ENCODE data around the gene PPIA.
"Not testable (repeated sequence)": the region's sequence is repeated elsewhere in the genome, so short reads cannot be mapped to it uniquely, and the experiment has no call there.

PPIA gene

GRCh38 chr7:44785218-44785617 lies 11.3 kb upstream of the PPIA start:
- not testable (repeated sequence) for H3K36me3 ChIP-seq (ENCODE audit: control insufficient read depth in 5 of 5, insufficient read depth in 5 of 5, low read length in 5 of 5); H3K4me1 ChIP-seq (ENCODE audit: control insufficient read depth in 5 of 5, insufficient read depth in 5 of 5, low read length in 5 of 5); H3K9ac ChIP-seq (ENCODE audit: low read length in 5 of 5); H3K27ac ChIP-seq (ENCODE audit: low read depth, low read length); H3K4me3 ChIP-seq (ENCODE audit: low read depth in 1 of 5, low read length in 5 of 5); H3K27me3 ChIP-seq (ENCODE audit: control insufficient read depth in 5 of 5, insufficient read depth in 4 of 5, low read length in 5 of 5)
- peaks cover 0 to 15% (median 6%) of the 10 kb centered on the region in 5 donors for H3K9me3 ChIP-seq (ENCODE audit: control insufficient read depth in 5 of 5, low read length in 5 of 5)

- H3K9ac ChIP-seq (ENCODE audit: low read length in 5 of 5) = no peak overlapping the region
- no peaks in the 10 kb centered on the region for H3K36me3 ChIP-seq (ENCODE audit: control insufficient read depth in 5 of 5, insufficient read depth in 5 of 5, low read length in 5 of 5)
- no peaks in the 10 kb centered on the region for H3K27me3 ChIP-seq (ENCODE audit: control insufficient read depth in 5 of 5, insufficient read depth in 4 of 5, low read length in 5 of 5)
- no peak overlapping the region for H3K4me3 ChIP-seq (ENCODE audit: low read depth in 1 of 5, low read length in 5 of 5)
- no peak overlapping the region for H3K27ac ChIP-seq (ENCODE audit: low read depth, low read length)
- H3K4me1 ChIP-seq (ENCODE audit: control insufficient read depth in 5 of 5, insufficient read depth in 5 of 5, low read length in 5 of 5) = peaks cover 0 to 8% (median 0%) of the 10 kb centered on the region in 5 donors
- H3K9me3 ChIP-seq (ENCODE audit: control insufficient read depth in 5 of 5, low read length in 5 of 5) = peaks cover 0 to 15% (median 6%) of the 10 kb centered on the region in 5 donors
Measured at GRCh38 chr7:44787041-44787440, 9.4 kb upstream of the PPIA start.

DNA sequence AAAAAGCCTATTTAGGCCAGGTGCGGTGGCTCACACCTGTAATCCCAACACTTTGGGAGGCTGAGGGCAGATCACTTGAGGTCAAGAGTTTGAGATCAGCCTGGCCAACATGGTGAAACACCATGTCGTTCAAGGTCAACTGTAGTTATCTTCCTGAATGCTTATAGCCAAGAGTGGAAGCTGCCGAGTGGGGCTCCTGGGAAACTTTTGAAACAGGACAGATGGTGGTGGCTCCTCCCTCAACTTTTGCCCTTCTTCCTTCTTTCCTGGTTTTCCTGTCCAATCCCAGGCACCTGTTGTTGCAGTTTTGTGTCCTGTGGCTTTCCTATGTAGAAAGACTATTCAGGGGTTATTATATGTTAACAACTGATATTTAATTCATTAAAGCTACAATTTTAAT lies 8.7 kb upstream of the PPIA start:
- H3K9ac ChIP-seq (ENCODE audit: low read length in 5 of 5) = no peak overlapping the region
- H3K4me1 ChIP-seq (ENCODE audit: control insufficient read depth in 5 of 5, insufficient read depth in 5 of 5, low read length in 5 of 5) = peaks cover 0 to 8% (median 0%) of the 10 kb centered on the region in 5 donors
- no peak overlapping the region for H3K4me3 ChIP-seq (ENCODE audit: low read depth in 1 of 5, low read length in 5 of 5)
- no peaks in the 10 kb centered on the region for H3K27me3 ChIP-seq (ENCODE audit: control insufficient read depth in 5 of 5, insufficient read depth in 4 of 5, low read length in 5 of 5)
- H3K27ac ChIP-seq (ENCODE audit: low read depth, low read length) = no peak overlapping the region
- H3K36me3 ChIP-seq (ENCODE audit: control insufficient read depth in 5 of 5, insufficient read depth in 5 of 5, low read length in 5 of 5) = no peaks in the 10 kb centered on the region
- peaks cover 0 to 11% (median 6%) of the 10 kb centered on the region in 5 donors for H3K9me3 ChIP-seq (ENCODE audit: control insufficient read depth in 5 of 5, low read length in 5 of 5)

DNA sequence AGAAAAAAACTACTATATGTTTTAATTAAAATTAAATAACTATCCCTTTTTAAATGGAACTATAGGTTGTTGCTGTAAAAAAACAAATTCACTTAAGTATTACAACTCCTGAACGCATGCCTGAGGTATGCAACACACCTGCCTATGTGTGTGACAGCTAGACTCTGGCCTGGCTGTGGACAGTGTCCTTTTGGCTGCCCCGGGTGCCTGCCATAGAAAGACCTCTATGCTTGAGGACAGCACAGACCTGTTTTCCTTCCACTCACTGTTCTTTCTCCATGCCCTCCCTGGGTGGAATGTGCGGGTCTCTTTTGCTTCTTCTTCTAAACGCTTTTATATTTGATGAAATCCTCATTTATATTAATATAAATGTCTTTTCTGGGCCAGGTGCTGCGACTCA lies 6.5 kb upstream of the PPIA start:
- Histone ChIP-seq H3K9ac (ENCODE audit: low read length in 5 of 5) (no peak overlapping the region), H3K36me3 (ENCODE audit: control insufficient read depth in 5 of 5, insufficient read depth in 5 of 5, low read length in 5 of 5) (no peaks in the 10 kb centered on the region), H3K4me3 (ENCODE audit: low read depth in 1 of 5, low read length in 5 of 5) (no peak overlapping the region), H3K27me3 (ENCODE audit: control insufficient read depth in 5 of 5, insufficient read depth in 4 of 5, low read length in 5 of 5) (no peaks in the 10 kb centered on the region), H3K9me3 (ENCODE audit: control insufficient read depth in 5 of 5, low read length in 5 of 5) (no peaks in the 10 kb centered on the region), H3K27ac (ENCODE audit: low read depth, low read length) (no peak overlapping the region), H3K4me1 (ENCODE audit: control insufficient read depth in 5 of 5, insufficient read depth in 5 of 5, low read length in 5 of 5) (peaks cover 0 to 8% (median 0%) of the 10 kb centered on the region in 5 donors)

DNA sequence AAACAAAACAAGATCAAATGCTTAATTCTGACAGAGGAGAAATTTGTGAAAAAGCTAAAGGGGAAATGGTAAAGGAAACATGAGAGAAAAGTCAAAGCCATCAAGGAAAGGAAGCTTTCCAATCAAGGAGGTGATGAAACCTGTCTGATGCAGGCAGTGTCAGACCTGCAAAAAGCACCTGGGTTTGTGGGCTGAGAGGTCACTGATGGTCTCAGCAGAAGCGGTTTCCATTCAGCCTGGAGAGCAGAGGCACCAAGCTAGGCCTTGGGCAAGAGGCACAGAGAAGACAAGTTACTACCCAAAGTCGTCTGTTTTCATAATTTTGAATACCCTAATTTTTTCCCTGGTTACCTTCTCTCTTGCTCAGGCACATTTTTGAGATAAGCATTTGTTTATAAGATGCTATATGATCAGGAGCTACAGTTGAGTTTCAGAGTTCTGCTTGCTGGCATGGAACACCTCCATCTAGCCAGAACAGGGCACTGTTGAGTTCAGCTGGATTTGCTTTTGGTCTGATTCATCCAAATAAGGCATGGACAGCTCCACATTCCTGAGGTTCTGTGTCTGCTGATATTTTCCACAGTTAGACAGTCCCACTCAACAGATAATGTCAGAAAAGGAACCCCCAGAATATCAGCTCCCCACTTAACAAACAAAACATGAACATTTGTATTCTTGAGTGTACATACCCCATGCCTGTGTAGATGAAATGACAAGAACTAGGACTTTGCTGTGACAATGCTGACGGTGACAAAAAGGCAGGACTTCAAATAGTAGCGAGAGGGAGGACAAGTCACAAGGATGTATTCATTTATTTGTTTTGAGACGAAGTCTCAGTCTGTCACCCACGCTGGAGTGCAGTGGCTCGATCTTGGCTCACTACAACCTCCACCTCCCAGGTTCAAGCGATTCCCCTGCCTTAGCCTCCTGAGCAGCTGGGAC lies 4.9 kb upstream of the PPIA start:
- no peaks in the 10 kb centered on the region for H3K36me3 ChIP-seq (ENCODE audit: control insufficient read depth in 5 of 5, insufficient read depth in 5 of 5, low read length in 5 of 5)
- peaks cover 0 to 12% (median 7%) of the 10 kb centered on the region in 5 donors for H3K4me1 ChIP-seq (ENCODE audit: control insufficient read depth in 5 of 5, insufficient read depth in 5 of 5, low read length in 5 of 5)
- no peak overlapping the region for H3K27ac ChIP-seq (ENCODE audit: low read depth, low read length)

GRCh38 chr7:44793919-44794318 lies 2.6 kb upstream of the PPIA start:
- Histone ChIP-seq H3K27ac (ENCODE audit: low read depth, low read length) (no peak overlapping the region), H3K27me3 (ENCODE audit: control insufficient read depth in 5 of 5, insufficient read depth in 4 of 5, low read length in 5 of 5) (no peaks in the 10 kb centered on the region), H3K9ac (ENCODE audit: low read length in 5 of 5) (no peak overlapping the region), H3K4me1 (ENCODE audit: control insufficient read depth in 5 of 5, insufficient read depth in 5 of 5, low read length in 5 of 5) (peaks cover 5 to 31% (median 22%) of the 10 kb centered on the region in 5 donors), H3K36me3 (ENCODE audit: control insufficient read depth in 5 of 5, insufficient read depth in 5 of 5, low read length in 5 of 5) (no peaks in the 10 kb centered on the region), H3K9me3 (ENCODE audit: control insufficient read depth in 5 of 5, low read length in 5 of 5) (no peaks in the 10 kb centered on the region), H3K4me3 (ENCODE audit: low read depth in 1 of 5, low read length in 5 of 5) (no peak overlapping the region)

More for the DNA sequence above, 4.9 kb upstream of the PPIA start:
- Histone ChIP-seq H3K27me3 (ENCODE audit: control insufficient read depth in 5 of 5, insufficient read depth in 4 of 5, low read length in 5 of 5) (no peaks in the 10 kb centered on the region), H3K9ac (ENCODE audit: low read length in 5 of 5) (no peak overlapping the region), H3K9me3 (ENCODE audit: control insufficient read depth in 5 of 5, low read length in 5 of 5) (no peaks in the 10 kb centered on the region), H3K4me3 (ENCODE audit: low read depth in 1 of 5, low read length in 5 of 5) (no peak overlapping the region)

DNA sequence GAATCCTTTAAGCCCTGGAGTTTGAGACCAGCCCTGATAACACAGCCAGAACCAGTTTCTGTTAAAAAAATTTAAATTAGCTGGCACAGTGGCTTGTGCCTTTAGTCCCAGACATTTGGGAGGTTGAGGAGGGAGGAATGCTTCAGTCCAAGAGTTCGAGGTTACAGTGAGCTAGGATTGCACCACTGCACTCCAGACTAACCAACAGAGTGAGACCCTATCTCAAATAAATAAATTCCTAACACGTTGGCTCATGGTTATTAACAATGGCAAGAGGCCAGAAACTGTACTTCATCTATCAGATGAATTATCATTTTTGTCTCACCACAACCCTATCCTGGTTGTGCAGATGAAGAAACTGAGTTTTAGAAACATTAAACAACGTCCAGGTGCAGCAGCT lies 2.1 kb upstream of the PPIA start:
- Histone ChIP-seq H3K4me1 (ENCODE audit: control insufficient read depth in 5 of 5, insufficient read depth in 5 of 5, low read length in 5 of 5) (peaks cover 5 to 34% (median 26%) of the 10 kb centered on the region in 5 donors), H3K27ac (ENCODE audit: low read depth, low read length) (no peak overlapping the region), H3K27me3 (ENCODE audit: control insufficient read depth in 5 of 5, insufficient read depth in 4 of 5, low read length in 5 of 5) (no peaks in the 10 kb centered on the region), H3K4me3 (ENCODE audit: low read depth in 1 of 5, low read length in 5 of 5) (no peak overlapping the region), H3K36me3 (ENCODE audit: control insufficient read depth in 5 of 5, insufficient read depth in 5 of 5, low read length in 5 of 5) (peaks cover 0 to 2% (median under 1%) of the 10 kb centered on the region in 5 donors), H3K9ac (ENCODE audit: low read length in 5 of 5) (no peak overlapping the region), H3K9me3 (ENCODE audit: control insufficient read depth in 5 of 5, low read length in 5 of 5) (no peaks in the 10 kb centered on the region)

DNA sequence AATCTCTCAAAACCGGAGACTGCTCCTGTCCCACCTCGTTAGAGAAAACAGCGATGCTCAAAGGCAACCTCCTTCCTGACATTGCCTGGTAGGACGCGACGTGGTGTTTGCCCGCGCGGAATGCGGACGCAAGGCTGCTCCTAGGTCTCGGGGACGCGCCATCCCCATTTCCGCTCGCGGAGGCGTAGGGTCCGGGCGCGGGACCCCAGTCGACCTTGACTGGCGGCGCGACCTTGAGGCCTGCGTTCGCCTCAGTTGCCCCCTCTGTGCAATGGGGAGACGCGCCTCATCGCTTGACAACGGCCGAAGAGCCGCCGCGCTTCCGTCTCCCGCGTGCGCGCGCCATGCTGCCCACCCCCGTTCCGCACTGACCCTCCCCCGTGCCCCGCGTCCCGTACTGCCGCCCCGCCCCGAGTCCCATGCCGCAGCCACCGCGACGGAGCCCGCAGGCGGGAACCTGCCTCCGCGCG lies 412 bp upstream of the PPIA start:
- Histone ChIP-seq H3K36me3 (ENCODE audit: control insufficient read depth in 5 of 5, insufficient read depth in 5 of 5, low read length in 5 of 5) (peaks cover 5 to 19% (median 15%) of the 10 kb centered on the region in 5 donors), H3K27ac (ENCODE audit: low read depth, low read length) (peak overlapping the region; percentile 30), H3K4me3 (ENCODE audit: low read depth in 1 of 5, low read length in 5 of 5) (peak overlapping the region; percentile 75 to 91 (median 80)), H3K9me3 (ENCODE audit: control insufficient read depth in 5 of 5, low read length in 5 of 5) (no peaks in the 10 kb centered on the region), H3K4me1 (ENCODE audit: control insufficient read depth in 5 of 5, insufficient read depth in 5 of 5, low read length in 5 of 5) (peaks cover 5 to 32% (median 29%) of the 10 kb centered on the region in 5 donors), H3K27me3 (ENCODE audit: control insufficient read depth in 5 of 5, insufficient read depth in 4 of 5, low read length in 5 of 5) (no peaks in the 10 kb centered on the region), H3K9ac (ENCODE audit: low read length in 5 of 5) (peak overlapping the region in 4 of 5 donors; percentile 69 to 82 (median 76))

DNA sequence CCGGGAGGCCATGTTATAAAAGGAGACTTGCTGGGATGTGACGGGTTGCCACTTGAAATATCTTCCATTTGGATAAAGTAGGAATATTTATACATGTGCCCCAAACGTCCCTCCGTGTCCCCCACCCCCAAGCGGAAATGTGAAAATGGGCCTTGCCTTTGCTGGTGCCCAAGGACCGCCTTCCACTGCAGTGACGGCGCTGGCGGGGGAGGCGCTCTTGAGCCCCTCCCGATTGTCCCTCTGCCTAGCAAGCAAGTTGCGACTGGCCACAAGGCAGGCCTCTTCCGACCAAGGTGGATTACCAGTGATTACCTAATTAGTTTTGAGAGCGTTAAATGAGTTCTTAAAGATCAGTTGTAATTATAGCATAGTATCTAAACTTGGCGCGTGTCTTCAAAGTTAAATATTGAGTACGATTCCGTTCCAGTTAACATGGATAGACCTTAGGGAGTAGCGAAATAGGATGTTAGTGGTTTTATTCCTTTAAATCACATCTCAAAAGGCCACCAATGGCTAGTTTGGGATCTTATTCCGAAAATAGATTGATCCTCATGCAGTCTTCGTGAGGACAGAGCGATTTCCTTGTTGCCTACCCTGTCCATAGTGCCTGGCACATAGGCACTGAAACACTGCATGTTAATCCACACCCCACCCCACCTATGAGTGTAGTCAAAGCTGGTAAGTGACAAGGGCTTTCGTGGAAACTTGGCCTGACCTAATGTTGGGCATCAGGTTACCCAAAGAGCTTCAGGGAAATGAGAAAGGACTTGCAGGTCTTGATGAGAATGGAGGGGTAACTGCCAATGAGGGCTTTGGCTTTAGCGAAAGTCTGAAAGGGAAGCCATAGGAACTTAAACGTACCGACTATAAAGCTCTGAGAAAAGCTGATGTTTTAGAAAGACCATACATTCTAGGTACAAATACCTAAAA lies 1.1 kb downstream of the PPIA start:
- Histone ChIP-seq H3K4me1 (ENCODE audit: control insufficient read depth in 5 of 5, insufficient read depth in 5 of 5, low read length in 5 of 5) (peaks cover 5 to 32% (median 26%) of the 10 kb centered on the region in 5 donors), H3K27me3 (ENCODE audit: control insufficient read depth in 5 of 5, insufficient read depth in 4 of 5, low read length in 5 of 5) (no peaks in the 10 kb centered on the region), H3K9me3 (ENCODE audit: control insufficient read depth in 5 of 5, low read length in 5 of 5) (no peaks in the 10 kb centered on the region), H3K27ac (ENCODE audit: low read depth, low read length) (peak overlapping the region; percentile 99), H3K9ac (ENCODE audit: low read length in 5 of 5) (peak overlapping the region; percentile 79 to 94 (median 89)), H3K4me3 (ENCODE audit: low read depth in 1 of 5, low read length in 5 of 5) (peak overlapping the region; percentile 74 to 95 (median 91)), H3K36me3 (ENCODE audit: control insufficient read depth in 5 of 5, insufficient read depth in 5 of 5, low read length in 5 of 5) (peaks cover 9 to 33% (median 27%) of the 10 kb centered on the region in 5 donors)
